AG09319 (cell line): ENCODE data around the gene RYK.
"Not testable (repeated sequence)": the region's sequence is repeated elsewhere in the genome, so short reads cannot be mapped to it uniquely, and the experiment has no call there.

Experiments
- DNase-seq: peaks from one replicate; pipeline ENCODE4 v3.0.0-alpha.2; 2010; ENCODE audit warnings: low read depth; ENCODE audit errors: extremely low read depth
- CTCF ChIP-seq: IDR thresholded peaks from 2 replicates; pipeline ENCODE4 v1.5.1; 2011; ENCODE audit warnings: low read depth, mild to moderate bottlenecking, inconsistent platforms, low read length, moderate library complexity

RYK gene

DNA sequence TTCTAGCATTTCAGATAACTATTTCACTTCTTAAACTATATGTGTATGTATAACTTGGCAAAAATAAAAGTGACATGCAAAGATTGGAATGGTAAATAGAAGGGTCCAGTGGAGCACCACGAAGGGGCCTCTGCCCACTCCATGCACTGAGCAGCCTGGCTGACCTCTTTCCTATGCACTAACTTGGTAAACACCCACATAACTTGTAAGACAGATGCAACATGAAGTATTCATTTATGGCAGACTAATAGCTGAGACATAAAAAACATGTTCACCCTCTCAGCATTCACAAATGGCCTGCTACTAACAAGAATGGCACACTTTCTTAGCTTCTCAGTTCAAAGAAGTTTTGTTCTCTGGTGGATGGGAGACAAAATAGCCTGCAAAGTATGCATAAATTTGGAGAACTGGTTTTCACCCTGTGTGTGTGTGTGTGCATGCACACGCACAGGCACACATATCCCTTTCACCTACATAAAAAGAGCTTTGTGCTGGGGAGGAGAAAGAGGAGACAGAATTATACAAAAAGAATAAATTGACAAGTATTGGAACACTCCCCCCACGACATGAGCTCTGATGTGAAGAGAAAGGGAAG, 26.5 kb upstream of the RYK start:
- DNase-seq, result no peak
- no peak for TF ChIP-seq CTCF

GRCh38 chr3:134276086-134276485, 25.4 kb upstream of the RYK start:
- no peak for DNase-seq
- TF ChIP-seq CTCF, result no peak

- not testable (repeated sequence) for DNase-seq
These were observed 24.5 kb upstream of the RYK start for GRCh38 chr3:134275110-134275509.

- DNase-seq, result no peak
- no peak for TF ChIP-seq CTCF
These were observed 23.9 kb upstream of the RYK start for GRCh38 chr3:134274571-134274970.

DNA sequence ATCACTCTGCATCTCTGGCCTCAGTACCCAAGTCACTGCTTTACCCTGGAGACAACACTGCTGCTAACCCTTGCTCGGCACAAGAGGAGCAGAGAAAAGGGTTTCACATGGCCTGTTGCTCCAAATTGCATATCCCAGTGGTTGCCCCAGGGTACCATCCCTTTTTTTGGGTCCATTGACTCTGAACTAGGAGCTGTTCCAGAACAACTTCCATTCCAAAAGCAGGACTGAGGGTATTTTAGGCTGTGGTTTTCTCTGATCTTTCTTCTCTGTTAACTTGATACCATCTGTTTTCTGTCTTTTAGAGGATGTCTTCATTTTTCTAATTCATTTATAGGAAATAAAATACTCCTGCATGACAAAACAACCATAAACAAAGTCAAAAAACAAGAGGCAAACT, 17.3 kb upstream of the RYK start:
- TF ChIP-seq CTCF, result no peak
- DNase-seq, result no peak

GRCh38 chr3:134260987-134261386, 10.3 kb upstream of the RYK start:
- DNase-seq, result no peak
- TF ChIP-seq CTCF, result no peak

DNA sequence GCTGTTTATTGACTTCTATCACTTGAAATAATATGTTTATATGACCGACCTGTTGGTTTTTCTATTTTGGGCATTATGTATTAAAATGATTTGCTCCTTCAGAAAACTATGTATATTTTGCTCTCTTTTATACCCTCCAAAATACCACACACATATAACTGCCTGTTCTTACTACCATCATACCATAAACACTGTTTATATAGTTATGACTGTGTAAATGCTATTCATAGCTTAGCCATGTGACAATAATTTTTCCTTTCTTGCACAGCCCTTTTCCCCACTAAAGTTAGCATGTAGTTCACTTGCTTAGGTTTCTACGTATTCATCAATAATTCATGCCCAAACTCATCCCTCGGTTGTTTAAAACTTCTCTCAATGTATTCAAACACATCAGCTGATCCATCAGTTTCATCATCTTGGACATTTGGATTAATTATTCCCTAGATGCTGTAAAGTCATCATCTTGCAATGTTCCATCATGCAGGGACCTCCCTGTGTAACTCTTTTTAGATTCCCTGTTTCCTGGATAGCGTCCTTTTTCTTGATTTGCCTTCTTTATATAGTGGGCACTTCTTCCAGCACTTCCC, 8.2 kb upstream of the RYK start:
- no peak for DNase-seq
- TF ChIP-seq CTCF, result no peak

- TF ChIP-seq CTCF, result no peak
- no peak for DNase-seq
These were observed 4.7 kb upstream of the RYK start for GRCh38 chr3:134255404-134255803.
